ENCODE measurements around the gene LAIR1. TPM values are rescaled to one million over a fixed set of nuclear protein-coding genes. Genes with fewer than 3 reads are reported as not detected.

The LAIR1 gene, protein sequence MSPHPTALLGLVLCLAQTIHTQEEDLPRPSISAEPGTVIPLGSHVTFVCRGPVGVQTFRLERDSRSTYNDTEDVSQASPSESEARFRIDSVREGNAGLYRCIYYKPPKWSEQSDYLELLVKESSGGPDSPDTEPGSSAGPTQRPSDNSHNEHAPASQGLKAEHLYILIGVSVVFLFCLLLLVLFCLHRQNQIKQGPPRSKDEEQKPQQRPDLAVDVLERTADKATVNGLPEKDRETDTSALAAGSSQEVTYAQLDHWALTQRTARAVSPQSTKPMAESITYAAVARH
- total RNA-seq (10 to 100 TPM; 12.9 to 13.1 TPM), polyA plus RNA-seq (110 TPM)

DNA sequence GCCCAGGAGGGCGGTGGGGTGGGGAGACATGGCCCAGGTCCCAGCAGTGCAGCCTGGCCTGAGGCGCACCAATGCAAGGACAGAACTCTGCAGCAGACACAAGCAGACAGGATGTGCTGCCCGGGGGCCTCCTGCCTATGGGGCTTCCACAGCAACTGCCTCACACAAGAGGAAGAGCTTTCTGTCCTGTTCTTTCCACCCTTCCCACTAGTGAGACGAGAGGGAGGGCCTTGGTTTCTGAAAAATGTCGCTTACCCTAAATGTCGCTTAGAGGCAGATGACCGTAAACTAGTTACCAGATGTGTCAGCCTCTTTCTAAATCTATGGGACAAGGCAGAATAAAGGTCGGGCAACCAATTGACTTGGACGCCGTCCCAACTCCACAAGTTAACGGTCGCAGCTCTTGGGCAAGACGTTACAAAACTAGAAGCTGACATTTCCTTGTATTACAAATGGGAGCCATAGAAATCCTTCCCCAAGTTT is at the start of gene LAIR1:
TSS of gene LAIR1 (minus strand) at position 157 of the 483 bp plus-strand sequence. CDS start at position 30, 127 bp downstream.
- Histone ChIP-seq H3K36me3 (ENCODE audit: insufficient read depth, low read length) (no peaks in the 10 kb centered on the region), H3K4me1 (ENCODE audit: insufficient read depth, low read length) (peaks cover 64% of the 10 kb centered on the region), H3K9me3 (ENCODE audit: low read length) (no peaks in the 10 kb centered on the region), H3K27me3 (ENCODE audit: insufficient read depth, low read length, poor library complexity, severe bottlenecking) (no peaks in the 10 kb centered on the region), H3K4me3 (ENCODE audit: low read length) (peak within 1 kb of the TSS; percentile 75), H3K27ac (ENCODE audit: low read depth, low read length) (no peak within 1 kb of the TSS)
- H3K36me3 Mint-ChIP-seq: peaks cover 4 to 19% (median 16%) of the 10 kb centered on the region in 3 donors
- no peaks in the 10 kb centered on the region for H3K27me3 Mint-ChIP-seq
- ChIA-PET CTCF (interaction anchor here (0.7 to 2.5 kb wide), 3 partner anchors 24 to 39 kb away, joined by 3 to 11 read pairs (median 9); no protein-coding TSS in a partner anchor), POLR2A (interaction anchor here (0.6 to 1.0 kb wide), 4 partner anchors 9 to 222 kb away, joined by 3 to 4 read pairs (median 3); no protein-coding TSS in a partner anchor)
- H3K9me3 Mint-ChIP-seq: no peaks in the 10 kb centered on the region
- H3K4me3 Mint-ChIP-seq: peak within 1 kb of the TSS; percentile 83 to 95 (median 89)
- H3K27ac Mint-ChIP-seq: peak within 1 kb of the TSS; percentile 78 to 98 (median 94)
- peak; percentile 11 to 64 (median 48) for DNase-seq
- peaks cover 71 to 87% (median 83%) of the 10 kb centered on the region in 3 donors for H3K4me1 Mint-ChIP-seq

DNA sequence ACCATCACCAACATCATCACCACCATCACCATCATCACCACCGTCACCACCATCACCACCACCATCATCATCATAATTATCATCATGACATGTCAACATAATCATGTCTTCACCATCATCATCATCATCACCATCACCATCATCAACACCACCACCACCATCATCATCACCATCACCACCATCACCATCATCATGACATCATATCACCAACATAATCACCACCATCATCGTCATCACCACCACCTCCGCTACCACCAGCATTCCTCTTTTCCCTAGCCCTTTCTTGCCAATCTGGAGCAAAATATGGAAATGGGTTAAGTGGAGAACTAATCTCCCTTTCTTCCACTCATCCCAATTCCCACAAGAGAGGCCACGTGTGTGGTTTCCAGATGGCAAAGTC is 49.4 kb upstream of the LAIR1 start:
- POLR2A ChIA-PET: no interaction called here
- H3K27ac Mint-ChIP-seq: peak overlapping the region in 2 of 8 donors; percentile 16 to 44
- H3K27me3 Mint-ChIP-seq: peaks cover 20 to 40% of the 10 kb centered on the region in 2 donors
- Histone ChIP-seq H3K36me3 (ENCODE audit: insufficient read depth, low read length) (no peaks in the 10 kb centered on the region), H3K9me3 (ENCODE audit: low read length) (no peaks in the 10 kb centered on the region), H3K4me1 (ENCODE audit: insufficient read depth, low read length) (peaks cover 12% of the 10 kb centered on the region), H3K27ac (ENCODE audit: low read depth, low read length) (no peak overlapping the region), H3K4me3 (ENCODE audit: low read length) (no peak overlapping the region), H3K27me3 (ENCODE audit: insufficient read depth, low read length, poor library complexity, severe bottlenecking) (peaks cover 18% of the 10 kb centered on the region)
- no peak for DNase-seq
- CTCF ChIA-PET: interaction anchor here (1.6 kb wide), 1 partner anchor 24 kb away, joined by 4 read pairs; no protein-coding TSS in a partner anchor
- H3K4me3 Mint-ChIP-seq: no peak overlapping the region
- peaks cover 16 to 20% (median 19%) of the 10 kb centered on the region in 3 donors for H3K4me1 Mint-ChIP-seq
- H3K36me3 Mint-ChIP-seq: peaks cover 0 to 5% (median 2%) of the 10 kb centered on the region in 3 donors
- peaks cover 0 to 4% (median 2%) of the 10 kb centered on the region in 5 donors for H3K9me3 Mint-ChIP-seq

DNA sequence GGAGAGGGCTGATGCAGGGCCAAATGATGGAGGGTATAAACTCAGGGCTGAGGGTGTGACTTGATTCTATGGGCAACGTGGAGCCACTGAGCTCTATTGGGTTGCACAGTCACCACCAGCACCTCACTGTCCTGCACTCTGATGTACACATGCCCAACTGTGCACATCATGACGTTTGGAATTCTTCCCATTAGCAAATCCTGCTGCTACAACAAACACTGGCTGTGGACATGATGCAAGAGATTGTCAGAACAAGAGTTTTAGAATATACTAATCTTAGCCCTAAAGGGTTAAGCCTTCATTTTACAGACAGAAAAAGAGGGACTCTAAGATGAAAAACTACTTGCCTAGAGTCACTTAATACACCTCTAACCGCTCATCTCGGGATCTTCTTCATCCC is 48.1 kb upstream of the LAIR1 start:
- peaks cover 15% of the 10 kb centered on the region for H3K27me3 ChIP-seq (ENCODE audit: insufficient read depth, low read length, poor library complexity, severe bottlenecking)
- no peaks in the 10 kb centered on the region for H3K9me3 ChIP-seq (ENCODE audit: low read length)
- H3K36me3 Mint-ChIP-seq: peaks cover 0 to 5% (median 2%) of the 10 kb centered on the region in 3 donors
- H3K4me1 ChIP-seq (ENCODE audit: insufficient read depth, low read length): peaks cover 5% of the 10 kb centered on the region
- no peak overlapping the region for H3K27ac Mint-ChIP-seq
- peaks cover 0 to 10% (median 7%) of the 10 kb centered on the region in 5 donors for H3K9me3 Mint-ChIP-seq
- no peak overlapping the region for H3K4me3 ChIP-seq (ENCODE audit: low read length)
- ChIA-PET CTCF (no interaction called here), POLR2A (no interaction called here)
- peaks cover 20 to 36% of the 10 kb centered on the region in 2 donors for H3K27me3 Mint-ChIP-seq
- no peaks in the 10 kb centered on the region for H3K36me3 ChIP-seq (ENCODE audit: insufficient read depth, low read length)
- H3K4me1 Mint-ChIP-seq: peaks cover 10 to 14% (median 13%) of the 10 kb centered on the region in 3 donors
- no peak overlapping the region for H3K27ac ChIP-seq (ENCODE audit: low read depth, low read length)
- no peak for DNase-seq
- H3K4me3 Mint-ChIP-seq: no peak overlapping the region

DNA sequence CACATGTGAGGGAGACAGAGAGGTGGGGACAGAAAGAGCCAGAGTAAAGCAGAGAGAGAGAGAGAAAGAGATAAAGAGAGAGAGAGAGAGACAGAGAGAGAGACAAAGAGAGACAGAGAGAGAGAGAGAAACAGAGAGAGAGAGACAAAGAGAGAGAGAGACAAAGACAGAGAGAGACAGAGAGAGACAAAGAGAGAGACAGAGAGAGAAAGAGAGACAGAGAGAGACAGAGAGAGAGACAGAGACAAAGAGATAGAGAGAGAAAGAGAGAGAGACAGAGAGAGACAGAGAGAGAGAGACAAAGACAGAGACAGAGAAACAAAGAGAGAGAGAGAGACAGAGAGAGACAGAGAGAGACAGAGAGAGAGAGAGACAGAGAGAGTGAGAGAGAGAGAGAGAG is 46.3 kb upstream of the LAIR1 start:
- H3K27me3 ChIP-seq (ENCODE audit: insufficient read depth, low read length, poor library complexity, severe bottlenecking): peaks cover 12% of the 10 kb centered on the region
- H3K27ac ChIP-seq (ENCODE audit: low read depth, low read length): no peak overlapping the region
- H3K27ac Mint-ChIP-seq: peak overlapping the region in 1 of 8 donors; percentile 77
- H3K27me3 Mint-ChIP-seq: peaks cover 13 to 25% of the 10 kb centered on the region in 2 donors
- ChIA-PET POLR2A (no interaction called here), CTCF (interaction anchor here (0.7 kb wide), 1 partner anchor 54 kb away, joined by 3 read pairs; no protein-coding TSS in a partner anchor)
- H3K4me3 Mint-ChIP-seq: peak overlapping the region in 1 of 7 donors; percentile 8
- H3K36me3 ChIP-seq (ENCODE audit: insufficient read depth, low read length): no peaks in the 10 kb centered on the region
- peaks cover 0 to 5% (median 2%) of the 10 kb centered on the region in 3 donors for H3K36me3 Mint-ChIP-seq
- peaks cover 0 to 5% (median 4%) of the 10 kb centered on the region in 3 donors for H3K4me1 Mint-ChIP-seq
- no peak overlapping the region for H3K4me3 ChIP-seq (ENCODE audit: low read length)
- H3K9me3 Mint-ChIP-seq: peaks cover 0 to 14% (median 12%) of the 10 kb centered on the region in 5 donors
- DNase-seq: no peak
- no peaks in the 10 kb centered on the region for H3K9me3 ChIP-seq (ENCODE audit: low read length)
- H3K4me1 ChIP-seq (ENCODE audit: insufficient read depth, low read length): no peaks in the 10 kb centered on the region

DNA sequence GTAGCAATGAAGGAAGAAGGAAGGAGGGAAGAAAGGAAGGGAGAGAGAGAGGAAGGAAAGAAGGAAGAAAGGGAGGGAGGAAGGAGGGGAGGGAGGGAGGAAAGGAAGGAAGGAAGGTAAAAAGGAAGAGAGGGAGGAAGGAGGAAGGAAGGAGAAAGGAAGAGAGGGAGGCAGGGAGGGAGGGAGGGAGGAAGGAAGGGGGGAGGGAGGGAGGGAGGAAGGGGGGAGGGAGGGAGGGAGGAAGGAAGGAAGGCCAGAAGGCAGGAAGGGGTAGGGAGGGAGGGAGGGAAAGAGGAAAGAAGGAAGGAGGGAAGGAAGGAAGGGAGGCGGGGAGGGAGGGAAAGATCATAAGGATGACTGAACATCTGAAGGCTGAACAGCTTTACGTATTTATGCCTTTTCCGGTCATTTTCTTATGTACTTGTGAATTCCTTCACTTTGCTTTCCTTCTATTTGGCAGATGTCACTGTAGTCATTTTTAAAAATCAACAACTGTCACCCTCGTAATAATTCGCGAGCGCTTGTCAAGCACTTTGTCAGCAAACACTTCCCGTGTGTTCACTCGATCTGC is 43.8 kb upstream of the LAIR1 start:
- peak overlapping the region in 7 of 8 donors; percentile 15 to 98 (median 82) for H3K27ac Mint-ChIP-seq
- Histone ChIP-seq H3K4me1 (ENCODE audit: insufficient read depth, low read length) (no peaks in the 10 kb centered on the region), H3K27me3 (ENCODE audit: insufficient read depth, low read length, poor library complexity, severe bottlenecking) (no peaks in the 10 kb centered on the region), H3K4me3 (ENCODE audit: low read length) (no peak overlapping the region), H3K36me3 (ENCODE audit: insufficient read depth, low read length) (no peaks in the 10 kb centered on the region), H3K9me3 (ENCODE audit: low read length) (no peaks in the 10 kb centered on the region), H3K27ac (ENCODE audit: low read depth, low read length) (no peak overlapping the region)
- H3K9me3 Mint-ChIP-seq: peaks cover 0 to 14% (median 12%) of the 10 kb centered on the region in 5 donors
- no peaks in the 10 kb centered on the region for H3K36me3 Mint-ChIP-seq
- peaks cover 5 to 9% of the 10 kb centered on the region in 2 donors for H3K27me3 Mint-ChIP-seq
- POLR2A ChIA-PET: no interaction called here
- DNase-seq: no peak
- CTCF ChIA-PET: interaction anchor here (1.3 kb wide), 1 partner anchor 17 kb away, joined by 3 read pairs; no protein-coding TSS in a partner anchor
- no peak overlapping the region for H3K4me3 Mint-ChIP-seq
- H3K4me1 Mint-ChIP-seq: peaks cover 0 to 3% (median 1%) of the 10 kb centered on the region in 3 donors

DNA sequence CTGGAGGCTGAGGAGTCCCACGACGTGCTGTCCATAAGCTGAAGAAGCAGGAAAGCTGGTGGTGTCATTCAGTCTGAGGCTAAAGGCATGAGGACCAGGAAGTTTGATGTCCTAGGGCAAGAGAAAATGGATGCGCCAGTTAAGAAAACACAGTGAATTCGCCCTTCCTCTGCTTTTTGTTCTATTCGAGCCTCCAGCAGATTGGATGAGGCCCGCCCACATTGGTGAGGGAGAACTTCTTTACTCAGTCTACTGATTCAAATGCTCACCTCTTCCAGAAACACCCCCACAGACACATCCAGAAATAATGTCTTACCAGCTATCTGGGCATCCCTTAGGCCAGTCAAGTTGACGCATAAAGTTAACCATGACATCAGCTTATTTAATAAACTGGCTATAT is 43.0 kb upstream of the LAIR1 start:
- Histone ChIP-seq H3K4me1 (ENCODE audit: insufficient read depth, low read length) (no peaks in the 10 kb centered on the region), H3K27me3 (ENCODE audit: insufficient read depth, low read length, poor library complexity, severe bottlenecking) (no peaks in the 10 kb centered on the region), H3K36me3 (ENCODE audit: insufficient read depth, low read length) (no peaks in the 10 kb centered on the region), H3K4me3 (ENCODE audit: low read length) (no peak overlapping the region), H3K27ac (ENCODE audit: low read depth, low read length) (no peak overlapping the region), H3K9me3 (ENCODE audit: low read length) (no peaks in the 10 kb centered on the region)
- Mint-ChIP-seq H3K27me3 (peaks cover 6 to 11% of the 10 kb centered on the region in 2 donors), H3K4me1 (peaks cover 0 to 1% (median 0%) of the 10 kb centered on the region in 3 donors), H3K4me3 (no peak overlapping the region), H3K9me3 (peaks cover 0 to 14% (median 12%) of the 10 kb centered on the region in 5 donors), H3K36me3 (no peaks in the 10 kb centered on the region), H3K27ac (peak overlapping the region in 6 of 8 donors; percentile 15 to 98 (median 76))
- DNase-seq: no peak
- POLR2A ChIA-PET: no interaction called here
- CTCF ChIA-PET: interaction anchor here (1.3 kb wide), 1 partner anchor 16 kb away, joined by 3 read pairs; no protein-coding TSS in a partner anchor

DNA sequence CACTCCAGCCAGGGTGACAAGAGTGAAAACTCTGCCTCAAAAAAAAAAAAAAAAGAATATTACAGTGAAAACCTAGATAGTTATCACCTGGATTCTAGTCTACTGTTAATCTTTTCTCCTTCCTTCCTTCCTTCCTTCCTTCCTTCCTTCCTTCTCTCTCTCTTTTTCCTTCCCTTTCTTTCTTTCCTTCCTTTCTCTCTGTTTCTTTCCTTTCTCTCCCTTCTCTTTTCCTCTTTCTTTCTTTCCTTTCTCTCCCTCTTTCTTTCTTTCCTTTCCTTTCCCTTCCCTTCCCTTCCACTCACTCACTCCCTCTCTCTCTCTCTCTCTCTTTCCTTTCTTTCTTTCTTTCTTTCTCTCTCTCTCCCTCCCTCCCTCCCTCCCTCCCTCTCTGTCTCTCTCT is 40.9 kb upstream of the LAIR1 start:
- Mint-ChIP-seq H3K36me3 (no peaks in the 10 kb centered on the region), H3K9me3 (peaks cover 0 to 14% (median 12%) of the 10 kb centered on the region in 5 donors), H3K4me3 (no peak overlapping the region), H3K27me3 (peaks cover 2 to 16% of the 10 kb centered on the region in 2 donors), H3K27ac (no peak overlapping the region), H3K4me1 (peaks cover 0 to 1% (median 0%) of the 10 kb centered on the region in 3 donors)
- DNase-seq: no peak
- no peaks in the 10 kb centered on the region for H3K9me3 ChIP-seq (ENCODE audit: low read length)
- H3K4me1 ChIP-seq (ENCODE audit: insufficient read depth, low read length): no peaks in the 10 kb centered on the region
- H3K36me3 ChIP-seq (ENCODE audit: insufficient read depth, low read length): no peaks in the 10 kb centered on the region
- H3K27me3 ChIP-seq (ENCODE audit: insufficient read depth, low read length, poor library complexity, severe bottlenecking): no peaks in the 10 kb centered on the region
- POLR2A ChIA-PET: no interaction called here
- no peak overlapping the region for H3K27ac ChIP-seq (ENCODE audit: low read depth, low read length)
- H3K4me3 ChIP-seq (ENCODE audit: low read length): no peak overlapping the region
- CTCF ChIA-PET: interaction anchor here (1.2 kb wide), 1 partner anchor 28 kb away, joined by 3 read pairs; no protein-coding TSS in a partner anchor
